ENCODE results near the gene HDLBP. TPM values are rescaled to one million over a fixed set of nuclear protein-coding genes. Genes with fewer than 3 reads are reported as not detected.
A peak's percentile ranks its signal among the peaks of the same experiment; 100 is the strongest.

Gene HDLBP
- total RNA-seq, 2 experiments from 2014 or later = 243 to 251 TPM

DNA sequence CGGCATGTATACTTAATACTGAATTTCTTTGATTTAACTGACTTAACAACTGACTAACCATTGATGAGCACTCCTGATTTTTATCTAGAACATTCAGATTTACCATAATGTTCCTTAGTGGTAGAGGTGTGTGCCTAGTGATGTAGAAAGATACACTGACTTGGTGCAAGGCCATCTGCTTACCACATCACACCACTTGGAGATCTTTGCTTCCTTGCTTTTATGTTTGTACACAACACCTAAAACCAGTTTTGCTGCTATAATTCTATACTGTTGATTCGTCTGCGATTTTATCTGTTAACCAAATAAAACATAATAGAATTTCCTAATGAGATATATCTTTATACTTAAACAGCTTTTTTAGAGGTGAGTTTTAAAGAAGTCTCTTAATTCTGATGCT lies 36.8 kb upstream of the HDLBP start:
- H3K36me3 Mint-ChIP-seq = peaks cover 31% of the 10 kb centered on the region
- CTCF ChIA-PET = no interaction called here
- H3K4me1 Mint-ChIP-seq (ENCODE audit: low read depth) = peaks cover 23% of the 10 kb centered on the region
- H3K4me3 Mint-ChIP-seq = no peak overlapping the region
- POLR2A ChIA-PET = no interaction called here
- H3K9me3 Mint-ChIP-seq = no peaks in the 10 kb centered on the region
- H3K27me3 Mint-ChIP-seq = no peaks in the 10 kb centered on the region
- DNase-seq = no peak
- H3K27ac Mint-ChIP-seq = peak overlapping the region; percentile 28
- intact Hi-C loops (cut with micrococcal nuclease) = loop anchor here (5.0 kb wide), 1 partner anchor 1330 kb away; no protein-coding TSS in a partner anchor

DNA sequence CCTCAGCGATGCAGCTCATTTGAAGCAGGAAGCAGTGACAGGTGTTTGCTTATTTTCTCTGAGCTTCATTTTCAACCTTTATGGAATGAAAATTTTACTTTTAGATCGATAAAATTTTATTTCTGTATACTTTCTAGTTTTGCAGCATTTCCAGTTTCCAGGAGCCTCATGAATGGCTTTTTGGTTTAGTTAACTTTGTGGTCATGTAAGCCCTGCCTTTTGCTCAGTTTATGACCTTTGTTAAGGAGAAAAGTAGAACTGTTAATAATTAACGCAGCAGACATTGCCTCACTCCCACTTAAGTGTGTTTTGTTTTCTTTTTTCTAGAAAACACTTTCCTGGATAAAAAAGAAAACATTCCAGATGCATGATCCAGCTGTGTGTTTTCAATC lies 36.2 kb upstream of the HDLBP start:
- DNase-seq = no peak
- H3K27ac Mint-ChIP-seq = peak overlapping the region; percentile 28
- no peaks in the 10 kb centered on the region for H3K27me3 Mint-ChIP-seq
- H3K9me3 Mint-ChIP-seq = no peaks in the 10 kb centered on the region
- POLR2A ChIA-PET = no interaction called here
- peaks cover 31% of the 10 kb centered on the region for H3K36me3 Mint-ChIP-seq
- CTCF ChIA-PET = no interaction called here
- intact Hi-C loops (cut with micrococcal nuclease) = loop anchor here (5.0 kb wide), 1 partner anchor 1329 kb away; no protein-coding TSS in a partner anchor
- H3K4me1 Mint-ChIP-seq (ENCODE audit: low read depth) = peaks cover 17% of the 10 kb centered on the region
- H3K4me3 Mint-ChIP-seq = no peak overlapping the region

DNA sequence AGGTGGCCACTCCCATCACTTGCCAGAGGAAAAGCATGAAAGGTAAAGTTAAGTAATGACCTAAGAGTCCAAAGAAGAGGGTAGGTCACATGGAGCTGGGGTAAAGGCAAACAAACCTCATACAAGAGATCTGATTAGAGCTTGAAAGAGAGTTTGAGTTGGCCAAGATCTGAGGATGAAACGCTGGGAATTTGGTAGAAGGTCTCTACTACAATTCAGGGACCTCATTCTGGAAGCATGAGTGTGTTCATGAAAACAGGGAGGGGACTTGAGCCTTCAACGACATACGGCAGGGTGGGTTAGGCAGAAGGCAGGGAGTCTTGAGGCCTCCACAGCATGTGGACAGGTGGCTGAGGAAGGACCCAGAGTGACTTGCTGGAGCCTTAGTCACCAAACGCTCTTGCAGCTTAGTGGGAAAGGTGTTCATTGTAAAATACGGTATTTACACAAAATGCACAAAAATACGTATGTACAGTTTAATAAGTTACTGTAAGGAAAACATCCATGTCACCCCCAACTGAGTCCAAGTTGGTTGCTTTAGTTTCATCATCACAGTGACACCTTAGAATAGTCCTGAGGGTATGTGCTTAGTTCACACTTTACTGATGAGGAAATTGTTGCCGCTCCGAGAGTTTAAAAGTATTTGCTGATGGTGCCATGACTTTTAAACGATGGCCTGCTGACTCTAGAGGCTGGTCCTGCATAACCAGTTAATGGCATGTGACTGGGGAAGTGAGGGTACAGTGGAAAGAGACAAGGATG lies 35.6 kb upstream of the HDLBP start:
- Mint-ChIP-seq H3K9me3 (no peaks in the 10 kb centered on the region), H3K27me3 (no peaks in the 10 kb centered on the region), H3K36me3 (peaks cover 32% of the 10 kb centered on the region), H3K27ac (peak overlapping the region; percentile 39), H3K4me1 (ENCODE audit: low read depth) (peaks cover 17% of the 10 kb centered on the region), H3K4me3 (no peak overlapping the region)
- no peak for DNase-seq
- ChIA-PET CTCF (no interaction called here), POLR2A (no interaction called here)
- intact Hi-C loops (cut with micrococcal nuclease) = loop anchor here (5.0 kb wide), 1 partner anchor 1329 kb away; no protein-coding TSS in a partner anchor

DNA sequence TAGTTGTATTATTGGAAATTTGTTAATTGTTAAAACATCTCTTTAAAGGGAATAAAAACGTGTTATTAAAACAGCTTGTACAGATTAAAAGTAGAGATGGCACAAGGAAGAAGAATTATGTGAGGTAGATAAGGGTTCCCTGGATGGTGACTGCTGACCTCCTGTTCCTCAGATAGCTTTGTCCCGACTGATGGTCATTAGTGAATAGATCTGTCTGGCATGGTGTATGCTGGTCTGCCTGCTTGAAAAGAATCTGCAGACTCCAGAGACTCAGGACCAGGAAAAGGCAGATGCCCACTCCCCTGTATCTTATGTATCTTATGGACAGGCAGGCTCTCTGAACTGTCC lies 35.0 kb upstream of the HDLBP start:
- ChIA-PET POLR2A (no interaction called here), CTCF (no interaction called here)
- Mint-ChIP-seq H3K4me3 (no peak overlapping the region), H3K27me3 (no peaks in the 10 kb centered on the region), H3K27ac (peak overlapping the region; percentile 39), H3K36me3 (peaks cover 37% of the 10 kb centered on the region), H3K9me3 (no peaks in the 10 kb centered on the region), H3K4me1 (ENCODE audit: low read depth) (peaks cover 17% of the 10 kb centered on the region)
- intact Hi-C loops (cut with micrococcal nuclease) = loop anchor here (5.0 kb wide), 1 partner anchor 1328 kb away; no protein-coding TSS in a partner anchor
- no peak for DNase-seq

DNA sequence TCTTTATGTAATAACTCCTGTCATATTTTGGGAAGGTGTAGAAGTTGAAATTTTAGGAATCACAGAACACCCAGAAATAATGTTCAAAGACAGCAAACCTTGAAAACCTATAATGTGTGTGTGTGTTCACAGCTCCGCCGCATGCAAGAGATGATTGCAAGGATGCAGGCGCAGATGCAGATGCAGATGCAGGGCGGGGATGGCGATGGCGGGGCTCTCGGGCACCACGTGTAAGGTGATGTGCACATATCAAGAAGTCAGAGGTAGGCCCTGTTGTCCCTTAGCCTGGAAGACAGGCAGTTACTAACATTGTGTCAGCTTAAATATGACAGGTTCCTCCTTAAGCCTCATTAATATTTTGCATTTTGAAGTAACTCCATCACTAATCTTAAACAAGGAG lies 34.5 kb upstream of the HDLBP start:
- DNase-seq = no peak
- peaks cover 37% of the 10 kb centered on the region for H3K36me3 Mint-ChIP-seq
- ChIA-PET CTCF (no interaction called here), POLR2A (no interaction called here)
- no peaks in the 10 kb centered on the region for H3K27me3 Mint-ChIP-seq
- intact Hi-C loops (cut with micrococcal nuclease) = loop anchor here (5.0 kb wide), 1 partner anchor 1328 kb away; no protein-coding TSS in a partner anchor
- H3K27ac Mint-ChIP-seq = no peak overlapping the region
- H3K9me3 Mint-ChIP-seq = no peaks in the 10 kb centered on the region
- no peak overlapping the region for H3K4me3 Mint-ChIP-seq
- peaks cover 17% of the 10 kb centered on the region for H3K4me1 Mint-ChIP-seq (ENCODE audit: low read depth)

DNA sequence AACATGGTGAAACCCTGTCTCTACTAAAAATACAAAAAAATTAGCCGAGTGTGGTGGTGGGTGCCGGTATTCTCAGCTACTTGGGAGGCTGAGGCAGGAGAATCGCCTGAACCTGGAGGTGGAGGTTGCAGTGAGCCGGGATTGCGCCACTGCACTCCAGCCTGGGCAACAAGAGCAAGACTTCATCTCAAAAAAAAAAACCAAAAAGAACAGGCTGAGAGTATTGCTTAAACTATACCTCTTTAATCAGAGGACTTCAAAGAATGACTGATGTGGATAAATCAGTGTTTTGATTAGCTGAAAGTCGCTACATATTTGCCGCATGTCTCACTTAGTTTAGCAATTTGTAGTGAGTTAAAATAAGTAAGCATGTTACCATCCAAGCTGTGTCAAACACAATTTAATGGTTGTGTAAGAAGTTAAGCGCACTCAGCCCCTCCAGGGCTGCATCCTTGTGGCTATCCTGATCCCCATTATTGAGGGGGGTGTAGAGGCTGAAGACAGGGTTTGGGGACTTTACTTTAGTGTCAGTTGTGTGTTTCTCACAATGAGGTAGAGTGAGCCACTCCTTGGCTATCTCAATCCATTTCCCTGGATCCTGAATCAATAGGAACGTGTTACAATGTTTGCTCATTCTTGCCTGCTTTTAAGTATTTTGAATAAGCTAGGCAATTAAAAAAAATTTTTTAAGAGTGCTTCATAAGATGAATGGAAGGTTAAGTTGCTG lies 29.6 kb upstream of the HDLBP start:
- intact Hi-C loops (cut with micrococcal nuclease) = no loop called here
- Mint-ChIP-seq H3K27ac (no peak overlapping the region), H3K9me3 (no peaks in the 10 kb centered on the region), H3K27me3 (no peaks in the 10 kb centered on the region), H3K4me3 (no peak overlapping the region), H3K4me1 (ENCODE audit: low read depth) (peaks cover 12% of the 10 kb centered on the region), H3K36me3 (peaks cover 54% of the 10 kb centered on the region)
- ChIA-PET CTCF (no interaction called here), POLR2A (no interaction called here)
- no peak for DNase-seq

DNA sequence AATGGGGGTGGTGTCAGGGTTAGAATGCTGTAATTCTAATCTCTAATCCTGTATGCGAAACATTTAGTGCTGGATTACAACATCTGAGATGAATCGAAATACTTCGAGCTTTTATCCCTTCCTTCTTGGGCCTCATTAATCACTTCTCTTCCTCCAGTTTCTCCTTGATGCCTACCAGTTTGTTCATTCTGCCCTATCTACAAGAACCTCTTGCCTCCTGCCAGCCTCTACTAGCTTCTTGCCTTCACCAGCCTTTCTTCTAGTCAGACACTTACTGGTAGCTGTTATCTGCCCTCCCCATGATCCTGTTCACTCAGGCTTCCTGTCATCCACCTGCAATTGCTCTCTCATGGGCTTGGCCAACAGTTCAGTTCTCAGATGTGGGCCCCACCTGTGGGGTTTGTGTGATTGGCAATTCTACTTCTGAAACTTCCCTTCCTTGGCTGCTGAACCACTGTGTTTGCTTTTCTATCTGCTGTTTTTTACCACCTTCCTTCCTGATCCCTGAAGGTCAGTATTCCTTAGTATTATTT lies 25.2 kb upstream of the HDLBP start:
- Mint-ChIP-seq H3K27ac (peak overlapping the region; percentile 70), H3K4me3 (no peak overlapping the region), H3K4me1 (ENCODE audit: low read depth) (peaks cover 32% of the 10 kb centered on the region), H3K9me3 (no peaks in the 10 kb centered on the region), H3K27me3 (no peaks in the 10 kb centered on the region), H3K36me3 (peaks cover 70% of the 10 kb centered on the region)
- POLR2A ChIA-PET = no interaction called here
- DNase-seq = peak; percentile 30
- CTCF ChIA-PET = no interaction called here
- intact Hi-C loops (cut with micrococcal nuclease) = no loop called here

DNA sequence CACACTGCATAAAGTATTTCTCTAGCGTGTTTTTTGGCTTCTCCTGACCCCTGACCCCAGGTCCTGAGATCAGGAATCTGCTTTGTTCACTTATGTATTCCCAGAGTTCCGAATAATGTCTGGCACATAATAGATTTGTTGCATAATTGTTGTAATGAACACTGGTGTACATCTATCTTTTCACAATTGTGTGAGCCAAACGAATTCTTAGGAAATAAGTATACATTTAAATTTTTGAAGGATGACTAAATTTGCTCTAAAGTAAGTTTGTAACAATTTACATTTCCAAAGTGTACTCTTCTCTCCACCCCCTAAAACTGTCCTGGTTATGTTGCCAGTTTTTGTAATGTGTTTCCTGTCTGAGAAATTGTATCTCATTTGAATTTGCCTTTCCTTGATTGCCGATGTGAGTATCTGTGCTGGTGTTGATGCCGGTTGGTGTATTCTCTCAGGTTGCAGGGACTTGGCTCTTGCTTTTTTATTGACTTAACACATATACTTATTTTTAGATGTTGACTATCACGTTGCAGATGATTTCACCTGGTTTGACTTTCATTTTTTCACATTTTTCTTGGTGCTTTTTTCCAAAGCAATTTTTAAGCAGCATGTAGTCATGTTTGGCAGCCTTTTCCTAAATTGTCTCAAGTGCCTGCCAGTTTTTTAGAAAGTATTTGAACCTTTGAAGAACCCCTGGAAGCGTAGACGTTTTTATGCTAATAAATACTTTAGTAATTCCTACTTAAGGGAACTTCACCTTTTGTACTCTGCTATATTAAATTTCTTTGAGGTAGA lies 24.6 kb upstream of the HDLBP start:
- Mint-ChIP-seq H3K4me3 (no peak overlapping the region), H3K27me3 (no peaks in the 10 kb centered on the region), H3K27ac (peak overlapping the region; percentile 70), H3K9me3 (no peaks in the 10 kb centered on the region), H3K4me1 (ENCODE audit: low read depth) (peaks cover 39% of the 10 kb centered on the region), H3K36me3 (peaks cover 73% of the 10 kb centered on the region)
- no peak for DNase-seq
- ChIA-PET CTCF (no interaction called here), POLR2A (no interaction called here)
- intact Hi-C loops (cut with micrococcal nuclease) = no loop called here

DNA sequence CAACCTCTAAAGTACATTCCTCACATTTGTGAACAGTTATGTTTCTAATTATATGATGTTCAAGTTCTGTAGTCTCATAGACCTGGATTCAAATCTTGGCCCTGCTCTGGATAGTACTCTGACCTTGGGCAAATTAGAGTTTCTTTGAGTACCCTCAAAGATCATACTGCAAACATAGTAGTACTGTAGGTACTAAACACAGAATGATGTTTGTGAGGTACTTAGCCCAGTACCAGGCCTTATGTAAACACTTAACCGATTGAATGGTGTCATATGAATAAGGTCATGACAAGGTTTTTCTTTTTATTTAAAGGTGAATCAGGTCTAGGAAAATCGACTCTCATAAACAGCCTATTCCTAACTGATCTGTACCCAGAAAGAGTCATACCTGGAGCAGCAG lies 19.3 kb upstream of the HDLBP start:
- CTCF ChIA-PET = no interaction called here
- Mint-ChIP-seq H3K4me1 (ENCODE audit: low read depth) (peaks cover 39% of the 10 kb centered on the region), H3K27ac (no peak overlapping the region), H3K27me3 (no peaks in the 10 kb centered on the region), H3K36me3 (peaks cover 53% of the 10 kb centered on the region), H3K9me3 (no peaks in the 10 kb centered on the region), H3K4me3 (no peak overlapping the region)
- POLR2A ChIA-PET = no interaction called here
- intact Hi-C loops (cut with micrococcal nuclease) = no loop called here
- DNase-seq = no peak

DNA sequence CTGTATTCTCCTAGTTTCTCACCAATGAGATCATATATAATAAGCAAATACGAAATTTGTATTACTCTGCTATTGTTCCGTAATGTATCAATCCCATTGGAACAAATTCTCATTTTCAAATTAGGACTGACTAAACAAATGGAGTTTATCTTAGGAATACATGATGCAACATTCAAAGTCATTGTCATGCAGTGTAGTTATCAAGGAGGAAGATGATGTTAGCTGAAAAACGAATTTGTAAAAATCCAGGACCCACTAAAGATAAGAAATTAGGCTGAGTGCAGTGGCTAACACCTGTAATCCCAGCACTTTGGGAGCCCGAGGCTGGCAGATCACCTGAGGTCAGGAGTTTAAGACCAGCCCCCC lies 15.1 kb upstream of the HDLBP start:
- ChIA-PET CTCF (no interaction called here), POLR2A (no interaction called here)
- H3K4me1 Mint-ChIP-seq (ENCODE audit: low read depth) = peaks cover 21% of the 10 kb centered on the region
- no peak overlapping the region for H3K4me3 Mint-ChIP-seq
- no peak for DNase-seq
- no peak overlapping the region for H3K27ac Mint-ChIP-seq
- peaks cover 39% of the 10 kb centered on the region for H3K36me3 Mint-ChIP-seq
- no peaks in the 10 kb centered on the region for H3K9me3 Mint-ChIP-seq
- no peaks in the 10 kb centered on the region for H3K27me3 Mint-ChIP-seq
- intact Hi-C loops (cut with micrococcal nuclease) = no loop called here

DNA sequence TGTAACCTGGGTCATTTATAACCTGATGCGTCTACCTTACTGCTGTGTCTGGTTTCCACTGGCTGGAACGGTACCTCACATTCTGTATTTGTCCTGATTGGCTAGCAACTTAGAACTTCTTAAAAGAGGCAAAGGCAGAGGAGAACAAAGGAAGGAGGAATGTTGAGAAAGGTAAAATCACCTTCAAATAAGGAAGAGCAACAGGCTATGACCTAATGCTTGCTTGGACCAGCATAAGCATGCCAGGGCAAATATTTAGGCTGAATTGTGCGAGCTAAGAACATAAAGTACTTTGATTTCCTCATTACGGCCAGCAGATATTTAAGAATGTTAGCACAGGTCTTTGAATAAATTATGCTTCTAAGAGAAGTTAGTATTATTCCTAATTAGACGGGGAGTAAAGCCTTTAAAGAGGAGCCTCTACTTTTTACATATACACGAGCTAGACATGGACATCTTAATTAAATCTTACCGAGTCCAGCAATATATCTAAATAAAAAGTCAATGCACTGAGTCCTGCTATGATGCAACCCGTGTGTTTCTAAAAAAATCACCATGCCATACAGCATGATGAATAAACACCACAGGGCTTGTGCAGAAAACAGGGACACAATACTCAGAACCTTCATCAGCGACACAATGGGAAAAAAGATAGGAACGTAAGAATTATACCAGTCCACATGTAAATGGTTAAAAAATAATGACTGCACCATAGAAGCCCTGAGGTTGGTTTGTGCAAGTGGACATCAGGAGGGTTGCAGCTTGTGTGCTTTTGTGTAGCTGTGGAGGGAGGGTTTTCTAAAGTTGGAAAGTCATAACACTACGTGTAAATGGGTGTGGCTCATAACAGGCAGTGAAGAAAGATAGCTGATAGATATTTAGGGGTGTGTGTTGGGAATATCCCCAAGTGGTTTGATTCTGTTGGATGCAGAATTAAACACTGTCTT lies 14.5 kb upstream of the HDLBP start:
- ChIA-PET POLR2A (no interaction called here), CTCF (no interaction called here)
- Mint-ChIP-seq H3K4me3 (no peak overlapping the region), H3K27me3 (no peaks in the 10 kb centered on the region), H3K36me3 (peaks cover 37% of the 10 kb centered on the region), H3K9me3 (no peaks in the 10 kb centered on the region), H3K4me1 (ENCODE audit: low read depth) (peaks cover 18% of the 10 kb centered on the region), H3K27ac (no peak overlapping the region)
- no peak for DNase-seq
- intact Hi-C loops (cut with micrococcal nuclease) = no loop called here

Measured in activated CD4-positive, alpha-beta memory T cell treated with anti-CD3 and anti-CD28 coated beads for 36 hours (primary cell).